RPMI8226 (cell line): ENCODE measurements around the gene FMN1.

Experiments
- DNase-seq: peaks from one replicate; pipeline ENCODE4 v3.0.0-alpha.2; 2015

Gene FMN1

DNA sequence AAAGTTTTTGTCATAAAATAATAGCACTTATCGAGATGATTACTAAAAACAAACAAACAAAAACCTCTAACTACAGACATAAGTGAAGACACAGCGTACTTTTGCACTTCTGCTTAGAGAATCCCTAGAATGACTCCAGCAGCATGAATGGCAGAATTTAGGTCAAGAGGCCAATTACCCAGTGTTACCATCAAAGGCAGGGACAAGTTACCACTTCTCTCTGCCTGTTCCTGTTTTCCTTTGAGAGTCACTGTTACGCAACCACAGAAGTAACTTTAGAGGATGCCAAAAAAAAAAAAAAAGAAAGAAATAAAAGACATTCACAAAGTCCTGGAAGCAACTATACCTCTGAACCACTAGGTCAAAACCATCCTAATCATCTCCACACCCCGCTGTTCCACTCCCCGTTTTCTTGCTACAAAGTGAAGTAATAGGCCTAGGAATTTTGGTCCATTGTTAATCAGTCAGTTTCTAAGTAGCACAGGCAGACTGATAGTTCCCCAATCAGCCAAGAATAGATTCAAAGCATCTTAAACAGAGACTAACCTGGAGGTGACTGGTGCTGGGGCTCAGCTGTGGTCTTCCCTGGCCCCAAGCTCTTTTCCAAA, 41.9 kb downstream of the FMN1 start:
- no peak for DNase-seq

- DNase-seq = no peak
Observed at GRCh38 chr15:33150971-33151370, 43.5 kb downstream of the FMN1 start.

DNA sequence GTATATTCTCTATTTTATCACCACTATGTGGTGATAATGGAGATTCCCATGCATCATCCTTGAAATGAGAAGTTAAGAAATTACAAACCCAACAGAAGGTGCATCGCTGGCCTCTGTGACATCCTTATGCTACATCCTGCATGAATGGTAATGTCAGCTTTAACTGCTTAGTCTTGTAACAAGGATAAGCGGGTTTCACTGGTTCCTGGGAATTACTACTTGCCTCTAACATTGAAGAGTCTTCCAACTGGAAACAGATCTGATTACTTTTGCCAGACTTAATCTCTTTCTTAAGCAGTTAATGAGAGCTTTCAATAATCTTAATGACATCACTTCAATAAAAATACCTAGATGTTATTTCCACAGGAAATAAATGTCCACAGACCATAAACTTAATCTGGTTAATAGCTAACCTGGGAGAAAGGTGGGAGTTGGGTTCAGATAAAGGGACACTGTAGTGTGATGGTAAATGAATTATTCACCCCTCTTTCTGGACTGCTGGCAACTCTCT, 44.0 kb downstream of the FMN1 start:
- no peak for DNase-seq

DNA sequence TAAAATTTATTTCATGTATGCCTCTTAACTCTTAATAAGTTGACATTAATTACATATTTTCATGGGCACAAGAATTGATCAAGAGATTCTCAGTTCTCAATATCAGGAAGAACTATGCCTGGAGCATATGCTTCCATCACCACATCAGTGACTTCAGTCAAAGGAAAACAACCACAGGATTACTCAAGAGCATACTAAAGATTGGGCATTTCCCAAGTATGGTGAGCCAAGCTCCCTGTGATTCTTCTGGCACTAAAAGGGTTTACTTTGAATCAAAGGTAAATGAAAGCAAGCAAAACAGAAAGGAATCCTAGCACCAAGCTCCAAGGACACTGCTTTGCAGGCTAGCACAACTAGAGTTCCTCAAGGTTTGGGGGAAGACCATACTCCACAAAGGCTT, 44.6 kb downstream of the FMN1 start:
- no peak for DNase-seq

DNA sequence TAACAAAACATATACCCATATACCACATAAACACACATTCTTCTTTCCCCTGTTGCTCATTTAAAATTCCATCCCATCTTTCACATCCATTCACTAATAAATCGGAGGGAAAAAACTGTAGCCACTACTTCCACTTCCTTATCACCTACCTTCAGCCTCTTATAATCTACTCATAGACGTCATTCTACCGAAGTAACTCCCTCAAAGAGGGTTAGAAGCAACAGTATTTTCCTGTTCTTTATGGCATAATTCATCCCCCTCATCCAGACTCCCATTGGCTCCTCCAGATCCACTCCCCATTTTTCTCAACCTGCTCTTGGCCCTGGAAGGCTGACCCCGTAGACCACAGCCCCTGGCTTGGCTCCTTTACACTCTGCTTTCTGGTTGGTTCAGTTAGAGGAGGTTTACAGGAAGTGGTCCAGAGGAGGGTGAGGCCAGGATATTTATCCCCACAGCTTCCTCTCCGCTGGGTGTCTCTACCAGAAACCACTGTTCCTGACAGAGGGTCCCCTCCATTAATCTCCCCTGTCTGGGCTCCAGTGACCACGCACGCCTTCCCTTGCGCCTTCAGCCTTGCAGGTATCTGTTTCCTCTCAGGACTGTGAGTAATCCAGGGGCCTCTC, 46.3 kb downstream of the FMN1 start:
- DNase-seq = no peak

GRCh38 chr15:33146051-33146450, 48.5 kb downstream of the FMN1 start:
- DNase-seq = no peak

- no peak for DNase-seq
Observed at GRCh38 chr15:33145447-33145846, 49.1 kb downstream of the FMN1 start.

GRCh38 chr15:33142708-33143107, 51.8 kb downstream of the FMN1 start:
- no peak for DNase-seq

GRCh38 chr15:33138000-33138399, 56.5 kb downstream of the FMN1 start:
- no peak for DNase-seq

- DNase-seq = no peak
Observed at GRCh38 chr15:33137101-33137500, 57.4 kb downstream of the FMN1 start.

DNA sequence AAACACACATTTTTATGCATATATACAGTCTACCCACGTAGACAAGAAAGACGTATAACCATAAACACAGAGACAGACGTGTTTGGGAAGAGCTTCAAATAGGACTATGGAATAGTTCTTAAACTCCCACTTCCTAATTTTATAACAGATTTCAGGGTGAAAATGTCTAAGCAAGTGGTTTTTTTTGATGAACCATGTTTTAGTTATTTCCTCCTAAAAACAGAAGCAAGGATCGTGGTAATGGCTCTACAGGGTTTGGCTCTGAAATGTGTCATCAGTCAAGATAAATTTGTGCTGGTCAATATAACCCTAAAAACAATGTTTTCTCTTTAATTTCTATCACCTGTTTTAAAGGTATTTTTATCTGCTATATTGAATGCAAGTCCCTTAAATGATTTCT, 58.2 kb downstream of the FMN1 start:
- DNase-seq = no peak

DNA sequence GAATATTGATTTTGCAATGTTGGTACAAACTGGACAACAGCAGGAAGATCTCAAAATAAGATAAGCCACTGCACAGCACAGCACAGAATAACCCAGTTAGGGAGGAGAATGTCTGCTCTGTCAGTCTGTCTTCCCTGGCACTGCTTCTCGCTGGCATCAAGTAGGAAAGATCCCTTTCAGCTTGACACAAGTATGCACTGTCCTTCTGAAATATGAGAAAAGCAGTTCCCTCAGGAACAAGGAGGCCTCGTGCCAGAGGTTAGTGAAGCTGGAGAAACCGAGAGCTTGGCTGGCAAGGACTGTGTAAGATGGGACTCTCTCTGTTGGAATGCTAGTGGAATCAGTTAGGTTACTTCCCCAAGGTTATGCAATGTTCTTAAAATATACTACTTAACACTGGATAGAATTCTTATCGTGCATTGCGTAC, 59.1 kb downstream of the FMN1 start:
- DNase-seq = no peak

GRCh38 chr15:33132722-33133345, 61.7 kb downstream of the FMN1 start:
- peak; percentile 42 for DNase-seq

DNA sequence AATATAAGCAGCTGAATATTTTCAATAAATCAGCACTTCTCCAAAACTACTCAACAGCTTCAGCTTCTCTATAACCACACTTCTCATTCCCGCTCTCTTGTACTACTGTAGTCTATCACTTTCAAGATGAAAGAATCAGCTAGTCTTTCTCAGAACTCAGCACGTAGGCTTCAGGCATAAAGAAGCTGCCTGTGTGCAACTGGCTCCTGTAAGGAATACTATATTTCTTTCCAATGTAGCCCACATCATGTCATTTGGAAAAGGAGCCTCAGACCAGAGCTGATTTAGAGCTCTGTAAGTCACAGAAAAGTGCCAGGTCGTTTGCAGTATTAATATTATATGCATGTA, 62.3 kb downstream of the FMN1 start:
- no peak for DNase-seq

- no peak for DNase-seq
Observed at GRCh38 chr15:33131552-33132232, 62.8 kb downstream of the FMN1 start.

GRCh38 chr15:33126559-33127290, 67.8 kb downstream of the FMN1 start:
- DNase-seq = peak; percentile 81

DNA sequence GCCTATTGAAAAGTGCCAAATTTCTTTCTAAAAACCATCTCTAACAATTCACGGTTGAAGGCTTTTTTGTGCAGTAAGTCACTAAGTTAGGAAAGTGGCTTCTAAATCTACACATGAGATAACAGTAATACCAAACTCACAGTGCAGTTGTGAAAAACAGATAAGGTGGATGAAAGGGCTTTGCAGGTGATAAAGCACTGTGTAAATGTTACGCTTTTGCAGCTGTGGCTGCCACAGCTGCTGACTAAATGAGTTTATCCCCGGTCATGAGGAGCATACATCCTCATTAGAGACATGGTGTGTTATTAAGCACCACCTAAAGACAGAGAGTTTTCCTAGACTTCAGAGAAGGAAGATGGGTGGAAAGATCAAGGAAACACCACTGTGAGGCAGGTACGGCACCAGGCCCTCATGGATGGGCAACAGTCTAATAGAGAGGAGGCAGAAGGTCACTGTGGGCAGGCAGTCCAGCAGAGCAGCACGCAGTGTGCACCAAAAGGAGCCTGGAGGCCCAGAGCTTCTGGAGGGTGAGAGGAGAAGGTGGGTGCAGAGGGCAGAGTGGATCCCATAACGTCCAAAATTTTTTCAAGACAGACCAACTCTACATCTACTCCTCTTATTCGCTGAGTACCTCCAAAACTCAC, 68.5 kb downstream of the FMN1 start:
- no peak for DNase-seq

GRCh38 chr15:33124811-33125210, 69.7 kb downstream of the FMN1 start:
- no peak for DNase-seq

GRCh38 chr15:33124279-33124678, 70.2 kb downstream of the FMN1 start:
- no peak for DNase-seq

DNA sequence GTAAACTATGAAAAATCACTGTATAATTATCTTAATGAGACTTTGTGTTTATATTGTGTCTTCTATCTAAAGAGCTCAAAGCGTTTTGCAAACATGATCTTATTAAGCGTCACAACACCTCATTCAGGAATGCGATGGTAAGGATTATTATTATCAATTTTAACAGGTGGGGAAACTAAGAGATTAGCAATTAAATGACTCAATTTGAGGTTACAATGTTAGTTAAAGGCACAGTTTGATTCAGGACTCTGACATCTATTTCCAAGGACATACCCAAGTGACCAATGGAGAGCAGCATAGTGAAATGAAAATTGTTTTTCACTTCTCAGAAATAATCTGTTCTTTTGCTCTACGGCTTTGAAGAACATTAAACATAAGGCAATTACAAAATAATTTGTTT, 74.6 kb downstream of the FMN1 start:
- no peak for DNase-seq

DNA sequence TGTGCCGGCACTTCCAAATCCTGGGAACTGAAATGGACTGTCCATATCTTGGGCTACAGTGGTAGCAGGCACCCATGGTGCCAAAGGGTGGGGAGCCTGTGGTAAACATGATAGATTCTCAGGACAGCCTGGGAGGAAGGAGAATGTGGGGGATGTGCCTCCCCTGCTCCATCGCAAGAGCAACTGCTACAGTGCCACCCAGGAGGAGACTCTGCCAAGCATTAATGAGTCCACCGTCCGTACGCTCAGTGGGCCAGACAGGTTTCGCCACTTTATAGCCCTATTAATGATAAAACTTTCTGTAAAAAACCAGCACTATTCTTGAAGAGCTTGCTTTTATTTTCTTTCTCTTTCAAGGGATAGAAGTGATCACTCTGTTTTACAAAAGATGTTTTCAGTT, 75.2 kb downstream of the FMN1 start:
- no peak for DNase-seq

GRCh38 chr15:33116198-33116597, 78.3 kb downstream of the FMN1 start:
- DNase-seq = no peak
